PFSK-1 (cell line): ENCODE results near the gene TEF.

Source experiments
- FOXP2 ChIP-seq: optimal IDR thresholded peaks from 2 replicates; pipeline ENCODE3; 2011; ENCODE audit warnings: borderline replicate concordance, control low read depth, inconsistent platforms; ENCODE audit not compliant: insufficient read depth; ENCODE audit errors: extremely low read length, extremely low read depth
- POLR2AphosphoS5 ChIP-seq: IDR thresholded peaks from 2 replicates; pipeline ENCODE4 v1.6.1; 2012; ENCODE audit warnings: low read depth, mild to moderate bottlenecking, control low read depth, low read length, moderate library complexity
- SIN3A ChIP-seq: IDR thresholded peaks from 2 replicates; pipeline ENCODE4 v1.6.1; 2012; ENCODE audit warnings: mild to moderate bottlenecking, low read length, moderate library complexity, borderline replicate concordance; ENCODE audit not compliant: insufficient read depth
- TAF1 ChIP-seq: IDR thresholded peaks from 2 replicates; pipeline ENCODE4 v1.6.1; 2012; ENCODE audit warnings: low read length, control low read depth, borderline replicate concordance; ENCODE audit not compliant: insufficient read depth
- TF ChIP-seq, protein P1 (sequence below), 2 experiments: IDR thresholded peaks; 2 replicates each; pipeline versions ENCODE4 v1.6.1 to v1.8.0; 2011 to 2012; ENCODE audit warnings: low read depth in 2 of 2, low read length in 2 of 2, control low read depth in 1 of 2, inconsistent platforms in 1 of 2, mild to moderate bottlenecking in 1 of 2, moderate library complexity in 1 of 2; ENCODE audit not compliant: insufficient read depth in 1 of 2

DNA sequence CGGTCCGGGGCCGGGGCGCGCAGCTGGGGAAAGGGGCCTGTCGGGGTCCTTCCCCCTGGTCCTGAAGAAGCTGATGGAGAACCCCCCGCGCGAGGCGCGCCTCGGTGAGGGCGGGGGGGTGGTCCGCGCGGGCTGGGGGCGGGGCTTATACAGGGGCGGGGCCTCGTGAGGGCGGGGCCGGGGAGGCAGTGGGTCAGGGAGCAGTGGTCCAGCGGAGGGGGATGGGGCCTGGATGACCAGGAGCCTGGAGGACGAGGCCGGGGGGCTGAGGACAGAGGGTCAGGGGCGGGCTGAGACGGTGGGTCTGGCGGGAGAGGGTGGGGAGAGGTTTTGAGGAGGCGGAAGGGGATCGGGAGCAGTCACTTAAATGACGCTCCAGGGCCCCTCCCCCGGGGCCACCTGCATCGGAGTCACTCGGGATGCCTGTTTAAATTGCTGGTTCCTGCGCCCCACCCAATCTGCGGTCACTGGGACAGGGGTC lies 396 bp downstream of the TEF start:
- TF ChIP-seq TAF1 (no peak), POLR2AphosphoS5 (no peak), SIN3A (no peak), FOXP2 (no peak)
- TF ChIP-seq, protein P1, sequence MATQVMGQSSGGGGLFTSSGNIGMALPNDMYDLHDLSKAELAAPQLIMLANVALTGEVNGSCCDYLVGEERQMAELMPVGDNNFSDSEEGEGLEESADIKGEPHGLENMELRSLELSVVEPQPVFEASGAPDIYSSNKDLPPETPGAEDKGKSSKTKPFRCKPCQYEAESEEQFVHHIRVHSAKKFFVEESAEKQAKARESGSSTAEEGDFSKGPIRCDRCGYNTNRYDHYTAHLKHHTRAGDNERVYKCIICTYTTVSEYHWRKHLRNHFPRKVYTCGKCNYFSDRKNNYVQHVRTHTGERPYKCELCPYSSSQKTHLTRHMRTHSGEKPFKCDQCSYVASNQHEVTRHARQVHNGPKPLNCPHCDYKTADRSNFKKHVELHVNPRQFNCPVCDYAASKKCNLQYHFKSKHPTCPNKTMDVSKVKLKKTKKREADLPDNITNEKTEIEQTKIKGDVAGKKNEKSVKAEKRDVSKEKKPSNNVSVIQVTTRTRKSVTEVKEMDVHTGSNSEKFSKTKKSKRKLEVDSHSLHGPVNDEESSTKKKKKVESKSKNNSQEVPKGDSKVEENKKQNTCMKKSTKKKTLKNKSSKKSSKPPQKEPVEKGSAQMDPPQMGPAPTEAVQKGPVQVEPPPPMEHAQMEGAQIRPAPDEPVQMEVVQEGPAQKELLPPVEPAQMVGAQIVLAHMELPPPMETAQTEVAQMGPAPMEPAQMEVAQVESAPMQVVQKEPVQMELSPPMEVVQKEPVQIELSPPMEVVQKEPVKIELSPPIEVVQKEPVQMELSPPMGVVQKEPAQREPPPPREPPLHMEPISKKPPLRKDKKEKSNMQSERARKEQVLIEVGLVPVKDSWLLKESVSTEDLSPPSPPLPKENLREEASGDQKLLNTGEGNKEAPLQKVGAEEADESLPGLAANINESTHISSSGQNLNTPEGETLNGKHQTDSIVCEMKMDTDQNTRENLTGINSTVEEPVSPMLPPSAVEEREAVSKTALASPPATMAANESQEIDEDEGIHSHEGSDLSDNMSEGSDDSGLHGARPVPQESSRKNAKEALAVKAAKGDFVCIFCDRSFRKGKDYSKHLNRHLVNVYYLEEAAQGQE (IDR thresholded peaks at IDR 0.05; ENCODE audit: insufficient read depth in 1 of 2, low read depth in 2 of 2, low read length in 2 of 2), result no peak
